Muscle layer of duodenum (tissue), 2 donors: ENCODE measurements around the gene UBAP2L.
"Not testable (repeated sequence)": the region's sequence is repeated elsewhere in the genome, so short reads cannot be mapped to it uniquely, and the experiment has no call there.

Experiments used
- H3K27ac ChIP-seq: one replicate; pipeline ENCODE4 v1.7.0; 2013; ENCODE audit warnings: mild to moderate bottlenecking, low read length
- H3K27me3 ChIP-seq: one replicate; pipeline ENCODE4 v1.7.0; 2013; ENCODE audit warnings: low read depth, mild to moderate bottlenecking, control low read depth, low read length
- H3K36me3 ChIP-seq, 2 donors: one replicate each; pipeline ENCODE4 v1.7.0; 2013; ENCODE audit warnings: low read length in 2 of 2, control low read depth in 1 of 2, mild to moderate bottlenecking in 1 of 2; ENCODE audit not compliant: insufficient read depth in 2 of 2, control insufficient read depth in 1 of 2
- H3K4me1 ChIP-seq, 2 donors: one replicate each; pipeline ENCODE4 v1.7.0; 2013; ENCODE audit warnings: low read length in 2 of 2, mild to moderate bottlenecking in 2 of 2, control low read depth in 1 of 2, moderate library complexity in 1 of 2; ENCODE audit not compliant: insufficient read depth in 2 of 2, control insufficient read depth in 1 of 2
- H3K4me3 ChIP-seq, 2 donors: one replicate each; pipeline ENCODE4 v1.7.0; 2013; ENCODE audit warnings: low read length in 2 of 2, low read depth in 1 of 2, mild to moderate bottlenecking in 1 of 2
- H3K9me3 ChIP-seq, 2 donors: one replicate each; pipeline ENCODE4 v1.7.0; 2013; ENCODE audit warnings: low read length in 2 of 2, control low read depth in 1 of 2, mild to moderate bottlenecking in 1 of 2; ENCODE audit not compliant: control insufficient read depth in 1 of 2
- donor health status: healthy.

Gene UBAP2L

GRCh38 chr1:154205778-154206177 lies 15.0 kb upstream of the UBAP2L start:
- not testable (repeated sequence) for H3K4me1 ChIP-seq, H3K27me3 ChIP-seq, H3K9me3 ChIP-seq, H3K27ac ChIP-seq, H3K4me3 ChIP-seq
- peaks cover 35 to 54% of the 10 kb centered on the region in 2 donors for H3K36me3 ChIP-seq

GRCh38 chr1:154206196-154206595 lies 14.6 kb upstream of the UBAP2L start, which contains the start of gene CFAP141:
Gene CFAP141 (minus strand): TSS chr1:154206333. CDS start chr1:154206307, 26 bp downstream.
- no peaks in the 10 kb centered on the region for H3K27me3 ChIP-seq
- H3K4me1 ChIP-seq = no peaks in the 10 kb centered on the region
- H3K36me3 ChIP-seq = peaks cover 35 to 54% of the 10 kb centered on the region in 2 donors
- no peaks in the 10 kb centered on the region for H3K9me3 ChIP-seq
- no peak within 1 kb of the TSS for H3K4me3 ChIP-seq
- H3K27ac ChIP-seq = no peak within 1 kb of the TSS

GRCh38 chr1:154207262-154207661 lies 13.5 kb upstream of the UBAP2L start:
- Histone ChIP-seq H3K27ac (no peak overlapping the region), H3K36me3 (peaks cover 38 to 63% of the 10 kb centered on the region in 2 donors)

GRCh38 chr1:154208677-154209388 lies 11.9 kb upstream of the UBAP2L start:
- Histone ChIP-seq H3K4me3 (no peak overlapping the region), H3K27me3 (no peaks in the 10 kb centered on the region), H3K4me1 (no peaks in the 10 kb centered on the region), H3K9me3 (no peaks in the 10 kb centered on the region), H3K36me3 (peaks cover 50 to 79% of the 10 kb centered on the region in 2 donors), H3K27ac (no peak overlapping the region)

More at GRCh38 chr1:154207262-154207661, 13.5 kb upstream of the UBAP2L start:
- Histone ChIP-seq H3K4me3 (no peak overlapping the region), H3K4me1 (no peaks in the 10 kb centered on the region), H3K27me3 (no peaks in the 10 kb centered on the region), H3K9me3 (no peaks in the 10 kb centered on the region)

- H3K36me3 ChIP-seq = peaks cover 39 to 67% of the 10 kb centered on the region in 2 donors
- no peaks in the 10 kb centered on the region for H3K9me3 ChIP-seq
- H3K4me1 ChIP-seq = no peaks in the 10 kb centered on the region
- no peaks in the 10 kb centered on the region for H3K27me3 ChIP-seq
- H3K27ac ChIP-seq = no peak overlapping the region
- H3K4me3 ChIP-seq = no peak overlapping the region
Measured at GRCh38 chr1:154212083-154212482, 8.7 kb upstream of the UBAP2L start.

- H3K36me3 ChIP-seq = peaks cover 40 to 56% of the 10 kb centered on the region in 2 donors
Measured at GRCh38 chr1:154213274-154213673, 7.5 kb upstream of the UBAP2L start.

GRCh38 chr1:154218545-154218944 lies 2.2 kb upstream of the UBAP2L start:
- Histone ChIP-seq H3K27me3 (no peaks in the 10 kb centered on the region), H3K9me3 (no peaks in the 10 kb centered on the region), H3K36me3 (peaks cover 20 to 26% of the 10 kb centered on the region in 2 donors), H3K4me1 (peaks cover 24 to 42% of the 10 kb centered on the region in 2 donors), H3K27ac (peak overlapping the region; percentile 100), H3K4me3 (peak overlapping the region; percentile 74 to 93)

More at GRCh38 chr1:154213274-154213673, 7.5 kb upstream of the UBAP2L start:
- H3K27ac ChIP-seq = no peak overlapping the region
- H3K4me3 ChIP-seq = no peak overlapping the region
- no peaks in the 10 kb centered on the region for H3K9me3 ChIP-seq
- peaks cover 2 to 10% of the 10 kb centered on the region in 2 donors for H3K4me1 ChIP-seq
- no peaks in the 10 kb centered on the region for H3K27me3 ChIP-seq

- Histone ChIP-seq H3K36me3 (peaks cover 16% of the 10 kb centered on the region in 2 donors), H3K4me1 (peaks cover 24 to 52% of the 10 kb centered on the region in 2 donors), H3K4me3 (peak overlapping the region; percentile 74 to 93), H3K9me3 (no peaks in the 10 kb centered on the region), H3K27ac (peak overlapping the region; percentile 100), H3K27me3 (no peaks in the 10 kb centered on the region)
Measured at GRCh38 chr1:154219541-154219940, 1.2 kb upstream of the UBAP2L start.

GRCh38 chr1:154220970-154221277 lies 169 bp downstream of the UBAP2L start:
- no peaks in the 10 kb centered on the region for H3K27me3 ChIP-seq
- peak overlapping the region; percentile 74 to 82 for H3K4me3 ChIP-seq
- peaks cover 14 to 21% of the 10 kb centered on the region in 2 donors for H3K36me3 ChIP-seq
- H3K9me3 ChIP-seq = no peaks in the 10 kb centered on the region
- H3K27ac ChIP-seq = peak overlapping the region; percentile 93
- H3K4me1 ChIP-seq = peaks cover 24 to 59% of the 10 kb centered on the region in 2 donors

GRCh38 chr1:154221278-154222001 lies 685 bp downstream of the UBAP2L start:
- Histone ChIP-seq H3K4me1 (peaks cover 24 to 59% of the 10 kb centered on the region in 2 donors), H3K27me3 (no peaks in the 10 kb centered on the region), H3K27ac (peak overlapping the region; percentile 93), H3K9me3 (no peaks in the 10 kb centered on the region), H3K36me3 (peaks cover 14 to 21% of the 10 kb centered on the region in 2 donors), H3K4me3 (peak overlapping the region; percentile 74 to 82)

- H3K4me3 ChIP-seq = peak overlapping the region; percentile 74 to 82
- H3K9me3 ChIP-seq = no peaks in the 10 kb centered on the region
- H3K36me3 ChIP-seq = peaks cover 22% of the 10 kb centered on the region in 2 donors
- peaks cover 24 to 56% of the 10 kb centered on the region in 2 donors for H3K4me1 ChIP-seq
- no peaks in the 10 kb centered on the region for H3K27me3 ChIP-seq
- H3K27ac ChIP-seq = peak overlapping the region; percentile 93
Measured at GRCh38 chr1:154222518-154222917, 1.8 kb downstream of the UBAP2L start.
